Fibroblast of skin of left biceps (primary cell): Measurements from ENCODE around the gene PRKD1.
A peak's percentile ranks its signal among the peaks of the same experiment; 100 is the strongest.

Experiments used
- DNase-seq, 2 experiments: peaks; one replicate each; pipeline ENCODE4 v3.0.0-alpha.2; 2013; ENCODE audit warnings: low read depth in 2 of 2

Gene PRKD1

DNA sequence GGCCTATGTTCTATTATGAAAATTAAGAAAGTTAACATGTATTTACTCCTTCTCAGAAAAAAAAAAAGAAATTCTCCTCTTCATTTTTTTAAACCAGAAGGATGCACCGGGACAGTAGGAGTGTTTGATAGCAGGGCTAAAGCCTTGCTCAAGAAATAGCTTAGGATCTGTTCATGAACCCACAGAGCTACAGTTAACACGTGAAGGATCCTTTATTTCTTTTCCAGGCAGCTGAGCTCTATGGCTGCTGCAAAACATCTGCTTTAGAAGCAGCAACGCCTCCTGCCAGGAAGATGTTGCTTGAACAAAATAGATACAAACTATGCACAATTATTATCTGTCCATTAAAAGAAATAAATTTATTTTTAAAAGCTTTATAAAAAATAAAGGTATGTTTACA is 254.8 kb downstream of the PRKD1 start:
- no peak for DNase-seq

DNA sequence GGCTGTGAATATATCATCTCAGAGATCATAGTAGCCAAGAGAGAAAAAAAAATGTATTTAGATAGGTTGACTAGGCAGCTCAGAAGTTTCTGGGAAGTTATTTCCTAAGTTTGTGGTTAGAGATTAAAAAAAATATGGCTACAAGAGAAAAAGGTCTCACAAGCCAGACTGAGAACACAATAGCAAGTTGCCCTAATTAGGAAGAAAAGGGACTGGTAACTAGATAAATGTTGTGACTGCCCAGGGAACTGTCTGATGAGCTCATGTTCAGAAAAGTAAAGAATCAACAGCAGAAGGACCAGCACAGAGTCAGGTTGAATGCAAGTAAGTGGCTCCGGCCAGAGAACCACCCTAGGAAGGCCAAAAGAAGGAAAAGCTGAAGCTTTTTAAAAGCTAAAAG is 256.6 kb downstream of the PRKD1 start:
- peak; percentile 16 to 25 for DNase-seq

DNA sequence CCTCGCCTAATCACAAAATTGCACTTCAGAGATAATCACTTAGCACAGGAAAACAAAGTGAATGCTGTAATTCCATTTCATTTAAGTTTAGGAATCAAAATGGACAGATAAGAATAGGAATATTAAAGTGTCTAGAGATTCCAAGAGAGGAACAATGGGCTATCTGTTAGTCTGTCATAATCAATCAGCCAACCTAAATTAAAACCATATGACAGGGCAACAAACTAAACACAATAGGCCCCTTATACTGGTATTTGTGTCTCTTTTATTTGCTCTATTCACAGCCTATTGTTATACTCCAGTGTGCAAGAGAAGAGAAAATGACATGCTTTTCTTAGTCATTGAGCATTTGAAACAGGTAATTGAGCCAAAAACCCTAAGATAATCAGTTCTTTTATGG is 259.4 kb downstream of the PRKD1 start:
- no peak for DNase-seq

DNA sequence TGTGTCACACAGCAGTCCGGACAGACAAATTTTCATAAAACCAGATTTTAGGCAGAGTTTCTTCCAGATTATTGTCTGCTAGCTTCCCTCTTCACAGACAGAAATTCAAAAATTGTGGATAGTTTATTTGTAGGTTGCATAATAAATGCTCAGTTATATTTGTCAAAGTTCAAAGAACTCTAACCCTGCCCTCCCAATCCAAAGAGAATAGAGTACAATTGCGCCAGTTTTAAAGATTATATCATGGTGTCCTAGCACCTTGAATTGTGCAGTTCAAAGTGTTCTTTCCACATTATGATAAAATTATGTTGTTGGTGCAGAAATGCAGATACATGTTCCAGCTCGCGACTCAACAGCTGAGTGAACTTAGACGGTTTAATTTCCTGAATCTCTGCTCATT is 263.1 kb downstream of the PRKD1 start:
- no peak for DNase-seq

DNA sequence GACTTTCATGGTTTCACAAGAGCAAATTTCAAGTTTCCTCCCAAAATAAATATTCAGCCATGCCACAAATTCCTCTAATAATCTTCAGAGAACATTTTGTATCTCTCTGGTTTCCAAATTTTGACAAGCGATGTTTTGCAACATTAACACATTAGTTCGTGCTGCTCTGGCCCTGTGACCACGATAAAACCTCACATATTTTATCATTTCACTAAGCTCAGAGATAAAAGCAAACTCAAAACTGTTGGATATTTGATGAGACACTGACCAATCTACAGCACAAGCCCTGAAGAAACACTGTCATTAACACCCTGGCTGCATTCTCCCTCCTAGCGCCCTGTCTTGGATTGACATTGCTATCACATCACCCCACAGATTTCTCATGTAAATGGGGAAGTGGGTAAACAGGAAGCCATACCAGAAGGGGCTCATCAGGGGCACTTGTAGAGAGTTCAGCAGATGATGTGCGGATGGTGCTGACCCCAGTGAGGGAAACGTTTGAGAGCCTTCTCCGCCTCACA is 264.3 kb downstream of the PRKD1 start:
- no peak for DNase-seq

DNA sequence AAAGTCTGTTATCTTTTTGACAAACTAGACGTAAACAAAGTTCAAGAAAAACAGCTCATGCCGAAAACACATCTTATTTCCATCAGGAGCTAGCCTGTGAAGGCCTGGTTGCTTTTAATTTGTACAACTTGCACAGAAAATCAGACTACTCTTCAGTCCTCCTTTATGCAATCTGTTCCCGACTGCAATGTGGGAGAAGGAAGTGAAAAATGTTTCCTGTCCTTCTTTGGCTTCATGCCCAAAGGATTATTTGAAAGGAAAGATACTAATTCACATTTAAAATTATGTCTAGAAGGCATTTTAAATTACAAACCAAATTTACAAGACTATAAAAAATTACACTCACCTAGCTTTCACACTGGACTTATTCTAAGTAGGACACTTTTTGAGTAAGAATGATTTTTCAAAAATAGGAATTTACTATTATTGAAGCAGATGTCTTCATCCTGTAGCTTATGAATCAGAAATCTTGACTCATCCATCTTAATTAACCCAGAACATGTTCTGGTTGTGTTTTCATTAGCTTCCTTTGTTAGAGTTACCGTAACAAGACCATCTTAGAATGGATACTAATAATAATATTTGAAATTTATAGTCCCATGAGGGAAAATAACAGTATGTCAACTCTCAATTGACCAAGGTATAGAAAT is 272.6 kb downstream of the PRKD1 start:
- no peak for DNase-seq

DNA sequence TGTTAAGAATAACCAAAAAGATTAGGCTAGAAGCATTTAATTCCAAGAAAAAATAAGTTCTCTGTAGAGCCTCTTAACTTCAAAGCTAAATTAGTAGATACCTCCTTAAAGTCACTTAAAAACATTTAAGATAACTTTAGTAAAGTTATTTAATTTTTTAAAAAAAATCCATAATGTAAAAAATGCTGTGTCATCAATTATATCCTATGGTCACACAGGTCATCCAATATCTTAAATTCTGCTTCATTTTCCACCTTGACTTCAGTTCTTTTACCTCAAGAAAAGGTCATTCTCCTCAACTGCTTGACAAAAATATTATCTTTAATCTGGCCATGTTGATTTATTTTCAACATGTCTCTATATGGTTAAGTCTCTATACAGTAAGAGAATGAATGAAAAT is 274.3 kb downstream of the PRKD1 start:
- DNase-seq: no peak

DNA sequence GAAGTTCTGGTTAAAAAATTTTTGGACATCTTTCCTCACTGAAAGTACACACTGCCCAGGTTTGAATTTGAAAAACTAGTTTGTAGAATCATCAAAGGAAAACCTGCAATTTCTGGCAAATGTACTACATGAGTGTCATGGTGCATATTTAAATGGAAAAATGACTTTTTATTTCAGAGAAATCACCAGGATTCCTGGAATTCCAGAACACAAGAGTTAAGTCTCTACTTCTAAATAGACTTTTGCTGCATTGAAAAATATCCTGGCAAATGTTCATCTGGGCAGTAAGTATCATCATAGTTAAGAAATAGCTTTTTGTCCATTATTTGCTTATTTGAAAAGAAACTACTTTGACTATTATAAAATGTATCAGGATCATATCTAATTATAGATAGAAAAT is 275.1 kb downstream of the PRKD1 start:
- DNase-seq: no peak

DNA sequence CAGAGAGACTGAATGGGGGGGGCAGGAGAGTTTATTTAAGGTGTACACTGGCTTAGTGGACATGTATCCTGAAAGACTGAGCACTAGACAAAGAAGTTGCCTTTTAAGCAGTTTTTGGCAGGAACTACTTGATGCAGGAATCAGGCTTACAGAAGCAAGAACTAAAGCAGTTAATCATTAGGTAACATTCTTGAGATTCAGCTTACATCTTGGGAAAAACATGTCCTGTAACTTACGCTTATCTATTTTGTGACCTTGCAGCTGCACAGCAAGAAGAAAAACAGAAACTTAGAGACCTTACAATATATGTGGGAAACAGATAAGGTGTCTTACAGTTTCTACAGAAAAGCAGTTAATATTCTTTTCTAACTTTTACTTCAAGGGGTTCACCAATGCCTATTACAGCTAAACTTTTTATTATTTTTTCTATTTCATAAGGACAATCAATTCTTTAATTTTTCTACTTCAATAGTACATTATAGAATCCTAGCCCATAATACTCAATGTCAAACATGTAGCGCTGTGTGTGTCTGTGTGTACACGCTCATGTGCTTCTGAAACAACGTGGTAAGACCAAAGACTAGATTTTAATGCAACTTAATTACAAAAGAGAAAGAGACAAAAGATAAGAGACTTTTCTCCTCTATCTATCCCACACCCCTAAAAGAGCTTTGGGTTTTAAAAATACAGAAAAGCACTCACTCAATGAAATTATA is 276.9 kb downstream of the PRKD1 start:
- no peak for DNase-seq

DNA sequence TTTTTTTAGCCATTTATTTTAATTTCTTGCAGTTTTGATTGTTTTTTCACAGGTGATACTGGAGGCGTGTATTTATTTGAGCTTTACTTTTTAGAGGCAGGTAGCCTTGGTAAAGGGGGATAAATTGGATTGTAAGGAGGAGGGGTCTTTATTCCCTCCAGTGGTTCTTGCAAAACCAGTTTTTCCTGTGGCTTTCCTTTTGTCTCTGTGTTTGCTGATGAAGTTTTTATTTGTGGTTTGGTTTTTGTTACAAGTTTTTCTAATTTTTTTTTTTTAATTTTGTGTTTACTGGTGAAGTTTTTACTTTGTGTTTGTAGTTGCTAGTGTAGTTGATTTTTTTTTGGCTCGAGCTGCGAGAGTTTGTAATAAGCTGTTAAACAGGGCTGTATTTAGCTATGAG is 278.5 kb downstream of the PRKD1 start:
- DNase-seq: no peak

DNA sequence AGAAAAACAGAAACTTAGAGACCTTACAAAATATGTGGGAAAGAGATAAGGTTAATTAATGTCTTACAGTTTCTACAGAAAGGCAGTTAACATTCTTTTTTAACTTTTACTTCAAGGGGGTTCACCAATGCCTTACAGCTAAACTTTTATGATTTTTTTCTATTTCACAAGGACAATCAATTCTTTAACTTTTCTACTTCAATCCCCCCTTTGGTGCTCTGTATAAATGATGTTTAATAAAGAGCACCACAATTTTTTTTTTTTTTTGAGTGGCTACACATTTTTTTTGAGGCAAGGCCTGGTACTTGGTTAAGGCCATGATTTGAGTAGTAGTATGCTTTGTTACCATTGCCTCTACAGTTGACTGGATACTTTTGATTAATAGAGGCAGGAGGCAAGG is 279.6 kb downstream of the PRKD1 start:
- DNase-seq: no peak

DNA sequence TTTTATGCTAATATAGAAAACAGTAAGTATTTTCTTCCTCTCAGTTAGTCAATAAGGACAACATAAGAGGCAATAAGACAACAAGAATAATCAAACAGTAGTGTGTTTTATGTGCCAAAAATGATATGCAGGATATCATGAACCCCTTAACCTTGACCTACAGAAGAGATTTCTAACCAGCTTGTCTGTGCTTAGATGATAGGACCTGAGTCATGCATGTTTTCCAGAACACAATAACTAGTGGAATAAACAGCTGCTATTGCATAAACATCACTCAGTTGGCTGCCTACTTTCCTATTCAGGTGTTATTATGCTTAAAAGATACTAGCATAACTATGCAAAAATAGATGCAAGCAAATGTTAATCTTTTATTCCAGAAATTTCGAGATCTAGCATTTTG is 282.5 kb downstream of the PRKD1 start:
- DNase-seq: no peak

DNA sequence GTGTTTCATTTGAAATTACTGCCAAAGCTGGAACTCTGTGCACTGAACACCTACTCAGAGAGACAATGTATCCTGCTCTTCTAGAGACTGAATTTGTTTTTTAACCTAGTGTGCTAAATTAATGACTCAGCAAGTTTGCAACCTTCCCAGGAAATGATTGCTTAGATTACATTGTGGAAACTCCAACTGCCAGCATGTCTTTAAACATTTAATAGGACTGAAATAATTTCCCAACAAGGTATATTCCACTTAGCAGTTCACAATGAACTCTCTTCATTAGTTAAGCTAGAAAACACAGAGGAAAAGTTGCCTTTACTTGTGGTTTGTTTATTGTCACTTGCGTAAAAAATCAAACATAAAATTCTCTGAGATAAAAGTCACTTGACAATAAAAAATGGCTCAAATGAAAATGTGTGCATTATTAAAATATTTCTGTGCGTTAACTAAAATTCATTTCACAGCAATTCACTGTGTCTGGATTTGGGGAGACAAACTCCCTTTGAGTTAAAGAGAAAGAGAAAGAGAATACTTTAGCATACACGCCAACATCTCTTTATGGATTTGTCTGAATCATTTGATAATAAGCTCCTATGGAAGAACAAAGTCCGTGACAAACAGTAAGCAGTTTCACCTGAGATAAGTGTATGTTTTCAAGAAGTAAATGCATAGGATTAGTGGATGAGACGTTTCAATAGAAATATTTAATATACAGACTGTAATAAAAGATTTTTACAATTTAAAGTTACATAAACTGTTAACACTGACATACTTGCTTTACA is 284.0 kb downstream of the PRKD1 start:
- no peak for DNase-seq

DNA sequence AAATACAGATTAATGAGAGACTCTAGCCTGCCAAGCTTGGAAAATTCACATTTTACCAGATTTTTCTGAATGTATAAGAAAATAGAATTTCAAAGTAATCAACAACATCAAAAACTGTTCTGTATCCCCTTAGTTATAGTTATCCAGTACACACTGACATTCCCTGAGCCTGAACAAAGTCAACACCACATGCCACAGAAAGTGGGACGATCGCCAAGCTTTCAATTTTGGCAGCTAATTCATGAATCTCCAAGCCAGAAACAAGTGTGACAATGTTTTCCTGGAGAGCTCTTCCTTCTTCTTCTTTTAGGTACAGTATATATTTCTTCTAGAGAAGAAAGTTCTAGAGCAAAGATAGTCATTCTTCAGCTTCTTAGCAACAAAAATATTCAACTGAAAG is 290.2 kb downstream of the PRKD1 start:
- peak; percentile 39 to 58 for DNase-seq

DNA sequence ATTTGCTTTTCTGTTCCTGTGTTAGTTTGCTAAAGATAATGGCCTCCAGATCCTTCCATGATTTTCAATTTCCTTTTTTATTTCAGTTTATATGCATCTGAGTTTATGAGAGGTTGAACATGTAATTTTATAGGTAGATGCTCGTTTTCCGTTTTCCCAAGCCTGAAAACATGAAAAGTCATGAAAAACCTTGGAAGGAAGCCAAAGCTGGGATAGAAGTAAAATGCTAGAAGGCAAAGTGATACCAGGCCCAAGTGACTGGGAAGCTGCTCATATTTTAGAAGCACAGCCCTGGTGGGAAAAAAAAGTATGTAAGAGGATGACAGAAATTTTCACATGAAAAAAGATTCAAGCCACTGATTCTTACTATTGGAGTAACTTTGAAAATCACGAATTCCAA is 290.8 kb downstream of the PRKD1 start:
- no peak for DNase-seq

DNA sequence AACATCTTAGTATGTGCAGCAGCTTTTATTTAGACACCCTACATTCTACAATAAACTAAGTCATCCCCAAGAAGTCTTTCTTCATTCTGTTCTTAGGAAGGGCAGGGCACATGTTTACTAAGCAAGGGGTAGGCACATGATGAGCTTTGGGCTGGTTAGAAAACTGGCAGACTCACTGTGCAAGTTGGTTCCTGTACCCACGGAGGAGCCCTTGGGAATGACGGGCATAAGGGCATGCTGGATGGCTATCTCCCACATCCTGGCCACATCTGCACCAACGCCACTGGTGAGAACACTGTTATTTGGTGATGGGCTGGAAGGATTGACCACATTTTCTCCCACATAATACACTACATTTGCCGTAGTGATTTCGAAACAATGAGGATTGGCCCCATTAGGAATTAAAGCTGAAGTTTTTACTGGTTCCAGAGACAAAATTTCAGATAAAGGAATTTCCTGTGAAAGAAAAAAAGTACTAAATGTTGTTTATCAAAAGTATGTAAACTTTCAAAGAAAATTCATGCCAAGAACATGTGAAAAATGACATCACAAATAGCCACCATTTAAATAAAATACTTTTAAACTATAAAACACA is 297.0 kb downstream of the PRKD1 start:
- DNase-seq: no peak

DNA sequence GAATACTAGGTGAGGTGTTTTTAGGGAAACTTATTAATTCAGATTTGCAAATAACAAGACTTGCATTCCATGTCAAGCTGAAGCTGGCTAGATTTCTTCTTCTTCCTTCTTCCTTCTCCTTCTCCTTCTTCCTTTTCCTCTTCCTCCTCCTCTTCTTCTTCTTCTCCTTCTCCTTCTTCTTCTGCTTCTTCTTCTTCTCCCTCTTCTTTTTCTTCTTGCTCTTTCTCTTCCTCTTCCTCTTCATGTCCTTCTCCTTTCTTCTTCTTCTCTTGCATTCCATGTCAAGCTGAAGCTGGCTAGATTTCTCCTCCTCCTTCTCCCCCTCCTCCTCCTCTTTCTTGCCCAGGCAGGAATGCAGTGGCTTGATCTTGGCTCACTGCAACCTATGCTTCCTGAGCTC is 297.8 kb downstream of the PRKD1 start:
- DNase-seq: no peak

DNA sequence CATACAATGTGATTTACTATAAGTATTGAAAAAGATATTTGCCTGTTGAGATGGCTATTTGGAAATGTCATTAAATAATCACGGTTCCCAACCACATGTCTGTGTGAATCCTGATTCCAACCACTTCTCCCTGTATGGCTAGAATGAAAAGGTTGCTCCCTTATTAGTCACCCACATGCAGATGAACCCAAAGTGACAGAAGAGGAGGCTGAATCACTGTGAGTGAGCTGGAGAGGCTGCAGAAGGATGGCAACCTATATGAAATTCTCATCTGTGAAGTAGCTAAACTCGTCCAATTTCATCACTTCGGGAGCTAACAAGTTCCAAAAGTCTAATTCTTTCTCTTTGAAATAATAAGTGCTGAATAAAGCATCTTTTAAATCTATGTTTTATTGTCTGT is 300.5 kb downstream of the PRKD1 start:
- DNase-seq: no peak

DNA sequence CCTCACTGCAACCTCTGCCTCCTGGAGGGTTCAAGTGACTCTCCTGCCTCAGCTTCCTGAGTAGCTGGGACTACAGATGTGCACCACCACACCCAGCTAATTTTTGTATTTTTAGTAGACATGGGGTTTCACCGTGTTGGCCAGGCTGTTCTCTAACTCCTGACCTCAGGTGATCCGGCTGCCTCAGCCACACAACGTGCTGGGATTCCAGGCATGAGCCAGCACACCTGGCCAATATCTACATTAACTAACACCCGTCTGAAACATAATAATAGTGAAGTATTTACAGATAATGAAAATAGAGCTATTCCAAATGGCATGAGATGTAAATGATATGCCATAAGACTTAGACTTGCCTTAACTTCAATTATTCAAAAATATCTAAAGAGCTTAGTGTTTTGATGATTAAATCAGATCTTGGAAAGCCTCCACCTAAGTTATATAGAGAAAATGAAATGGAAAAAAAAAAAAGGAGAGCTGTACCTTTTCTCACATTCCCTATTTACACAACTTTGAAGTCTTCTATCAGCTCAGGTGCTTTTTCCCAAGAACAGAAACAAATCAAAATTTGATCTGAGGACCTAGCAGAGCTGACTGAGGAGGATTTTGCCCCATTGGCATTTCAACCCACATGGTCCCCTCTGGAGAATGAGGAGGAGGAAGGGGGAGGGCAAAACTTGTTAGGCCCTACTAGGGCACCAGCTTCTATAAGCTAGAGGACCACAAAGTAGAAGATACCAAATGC is 309.2 kb downstream of the PRKD1 start:
- DNase-seq: no peak

DNA sequence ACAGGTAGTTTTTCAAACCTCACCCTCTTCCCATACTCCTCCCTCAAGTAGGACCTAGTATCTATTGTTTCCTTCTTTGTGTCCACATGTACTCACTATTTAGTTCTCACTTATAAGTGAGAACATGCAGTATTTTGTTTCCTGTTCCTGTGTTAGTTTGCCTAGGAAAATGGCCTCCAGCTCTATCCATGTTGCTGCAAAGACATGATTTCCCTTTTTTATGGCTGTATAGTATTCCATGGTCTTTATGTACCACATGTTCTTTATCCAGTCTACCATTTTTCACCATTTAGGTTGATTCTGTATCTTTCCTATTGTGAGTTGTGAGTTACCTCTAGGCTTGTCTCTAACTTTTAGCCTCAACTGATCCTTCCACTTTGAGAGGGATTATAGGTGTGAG is 310.7 kb downstream of the PRKD1 start:
- no peak for DNase-seq

DNA sequence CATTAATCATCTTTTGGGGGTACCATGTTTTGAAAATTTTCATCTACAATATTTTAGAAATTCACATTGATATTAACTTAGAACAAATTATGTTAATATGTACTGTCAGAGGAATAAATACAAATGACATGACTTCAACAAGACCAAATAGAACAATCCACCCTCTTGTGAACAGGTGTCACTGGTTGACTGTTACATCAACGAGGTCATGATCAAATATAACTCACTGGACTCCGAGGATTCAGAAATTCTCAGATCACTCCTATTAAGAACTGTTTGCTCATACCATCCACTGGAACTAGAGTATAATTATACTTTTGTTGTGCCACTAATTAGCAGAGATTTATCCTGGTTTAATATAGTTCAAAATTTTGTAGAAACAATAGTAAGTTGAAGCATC is 318.8 kb downstream of the PRKD1 start:
- DNase-seq: no peak

DNA sequence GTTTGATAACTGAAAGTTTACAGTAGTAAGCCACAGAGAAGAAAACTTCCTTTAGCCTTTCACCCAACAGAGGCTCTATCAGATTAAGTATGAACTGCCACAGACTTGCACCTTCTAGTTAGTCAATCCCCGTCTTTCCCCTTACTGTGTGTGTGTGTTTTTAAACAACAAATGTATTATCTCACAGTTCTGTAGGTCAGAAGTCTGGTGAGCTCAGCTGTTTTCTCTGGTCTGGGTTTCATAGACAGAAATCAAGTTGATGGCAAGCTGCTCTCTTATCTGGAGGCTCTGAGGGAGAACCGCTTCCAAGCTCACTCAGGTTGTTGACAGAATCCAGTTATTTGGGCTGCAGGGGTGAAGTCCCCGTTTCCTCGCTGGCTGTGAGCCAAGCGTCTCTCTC is 320.5 kb downstream of the PRKD1 start:
- no peak for DNase-seq
